ENCODE data around the gene OSBPL3.
A peak's percentile ranks its signal among the peaks of the same experiment; 100 is the strongest.

Gene OSBPL3

DNA sequence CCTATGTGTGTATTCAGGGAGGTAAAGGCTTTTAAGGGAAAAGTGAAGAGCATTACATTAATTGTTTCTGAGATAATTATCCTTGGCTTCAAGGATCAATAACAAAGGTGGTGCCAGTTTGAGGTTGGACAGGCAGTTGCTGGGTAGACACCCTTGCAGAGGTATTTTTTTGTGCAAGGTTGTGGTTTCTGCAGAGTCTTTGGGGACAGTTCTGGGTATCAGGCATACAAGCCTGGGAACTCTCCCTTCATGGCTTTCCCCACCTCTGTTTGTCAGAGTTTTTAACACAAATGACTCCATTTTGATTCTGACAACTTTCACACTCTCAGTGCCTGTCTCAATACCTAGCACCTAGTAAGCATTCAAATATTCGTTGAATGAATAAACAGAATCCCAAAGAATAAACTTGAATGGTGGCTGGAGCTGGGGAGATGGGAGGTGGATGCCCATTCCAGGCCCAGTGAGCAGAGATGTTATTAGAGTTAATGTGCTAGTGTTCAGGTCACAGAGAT is 7.4 kb upstream of the OSBPL3 start (continued):
- TF ChIP-seq, protein P1, sequence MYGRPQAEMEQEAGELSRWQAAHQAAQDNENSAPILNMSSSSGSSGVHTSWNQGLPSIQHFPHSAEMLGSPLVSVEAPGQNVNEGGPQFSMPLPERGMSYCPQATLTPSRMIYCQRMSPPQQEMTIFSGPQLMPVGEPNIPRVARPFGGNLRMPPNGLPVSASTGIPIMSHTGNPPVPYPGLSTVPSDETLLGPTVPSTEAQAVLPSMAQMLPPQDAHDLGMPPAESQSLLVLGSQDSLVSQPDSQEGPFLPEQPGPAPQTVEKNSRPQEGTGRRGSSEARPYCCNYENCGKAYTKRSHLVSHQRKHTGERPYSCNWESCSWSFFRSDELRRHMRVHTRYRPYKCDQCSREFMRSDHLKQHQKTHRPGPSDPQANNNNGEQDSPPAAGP (tag by site-specific recombination; IDR thresholded peaks at IDR 0.05), result no peak

DNA sequence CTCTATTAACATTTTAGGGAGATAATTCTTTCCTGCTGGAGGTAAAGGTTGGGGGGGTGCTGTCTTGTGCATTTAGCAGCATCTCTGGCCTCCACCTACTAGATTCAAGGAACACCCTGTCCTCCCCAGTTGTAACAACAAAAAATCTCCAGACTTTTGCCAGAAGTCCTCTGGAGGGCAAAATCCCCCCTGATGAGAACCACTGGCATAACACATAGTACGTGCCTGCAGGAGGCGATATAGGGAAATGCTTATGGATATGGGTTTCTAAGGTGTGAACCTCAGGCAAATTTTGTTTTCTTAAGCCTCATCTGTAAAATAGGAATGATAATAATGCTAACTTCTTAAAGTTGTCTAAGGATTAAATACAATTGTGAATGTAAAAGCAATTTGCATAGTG is 2.9 kb upstream of the OSBPL3 start:
- ChIA-PET POLR2A (no interaction called here), CTCF (interaction anchor here (0.7 to 2.6 kb wide), 12 partner anchors 9 to 575 kb away, joined by 3 to 18 read pairs (median 4); no protein-coding TSS in a partner anchor)
- no peak overlapping the region for H3K27ac ChIP-seq (ENCODE audit: extremely low read depth, low read depth, low read length)
- H3K4me1 ChIP-seq (ENCODE audit: control insufficient read depth, insufficient read depth, low read length), result no peaks in the 10 kb centered on the region; the same call in 1 of the 2 replicates
- no peak overlapping the region for H3K4me3 ChIP-seq (ENCODE audit: low read depth, low read length)
- no peaks in the 10 kb centered on the region for H3K36me3 ChIP-seq (ENCODE audit: control insufficient read depth in 2 of 2, insufficient read depth in 1 of 2, low read length in 2 of 2)
- TF ChIP-seq ZNF843 (tag by site-specific recombination; IDR thresholded peaks at IDR 0.05) (no peak), ZIC2 (tag by site-specific recombination; IDR thresholded peaks at IDR 0.05) (no peak)
- no peaks in the 10 kb centered on the region for H3K9me3 ChIP-seq (ENCODE audit: control insufficient read depth, insufficient read depth, low read depth, low read length)

DNA sequence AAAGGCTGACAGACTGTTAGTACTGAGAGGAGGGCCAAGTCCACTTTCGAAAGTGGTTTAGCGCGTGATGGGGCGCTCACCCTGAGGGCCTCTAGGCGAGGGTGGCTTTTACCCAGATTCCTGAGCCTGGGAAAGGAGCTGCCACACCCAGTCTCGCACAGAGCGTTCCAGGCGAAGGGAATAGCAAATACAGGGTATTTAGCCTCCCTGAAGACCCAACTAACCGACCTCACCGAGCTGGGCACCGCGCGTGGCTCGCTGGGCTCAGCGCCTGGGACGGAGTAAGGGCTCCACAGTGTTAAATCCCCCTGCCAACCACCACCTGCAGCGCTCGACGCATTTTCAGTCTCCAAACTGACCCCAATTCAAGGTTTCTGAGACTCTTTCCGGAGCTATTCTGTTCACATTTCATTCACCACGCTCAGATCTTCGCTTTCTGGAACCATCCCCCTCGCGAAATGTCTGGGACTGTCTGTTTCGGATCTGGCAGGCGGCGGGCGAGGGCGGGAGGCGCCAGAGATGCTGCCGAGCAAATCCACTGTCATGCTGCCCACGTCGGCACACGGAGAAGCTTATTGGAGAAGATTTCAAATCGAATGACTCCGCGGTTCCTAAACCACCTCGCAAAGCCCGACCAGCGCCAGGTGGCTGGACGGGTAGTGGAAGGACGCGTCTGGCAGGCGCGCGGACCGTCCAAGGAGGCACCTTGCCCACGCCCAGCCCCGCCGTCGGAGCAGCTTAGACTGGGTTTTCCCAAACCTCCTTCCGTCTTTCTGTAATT is 1.4 kb upstream of the OSBPL3 start:
- no peaks in the 10 kb centered on the region for H3K9me3 ChIP-seq (ENCODE audit: control insufficient read depth, insufficient read depth, low read depth, low read length)
- H3K27ac ChIP-seq (ENCODE audit: extremely low read depth, low read depth, low read length), result 0 out of 2 replicates have a peak overlapping the region, but pooled peaks have one; percentile 5
- H3K4me3 ChIP-seq (ENCODE audit: low read depth, low read length), result peak overlapping the region; percentile 3
- ChIA-PET CTCF (interaction anchor here (0.5 to 2.6 kb wide), 13 partner anchors 16 to 169 kb away, joined by 3 to 18 read pairs (median 4); no protein-coding TSS in a partner anchor), POLR2A (no interaction called here)
- peaks cover 2% of the 10 kb centered on the region; the same call in 1 of the 2 replicates for H3K4me1 ChIP-seq (ENCODE audit: control insufficient read depth, insufficient read depth, low read length)
- no peaks in the 10 kb centered on the region for H3K36me3 ChIP-seq (ENCODE audit: control insufficient read depth in 2 of 2, insufficient read depth in 1 of 2, low read length in 2 of 2)
- no peak for TF ChIP-seq ZNF311 (tag by site-specific recombination; IDR thresholded peaks at IDR 0.05; ENCODE audit: borderline replicate concordance)
- no peak for TF ChIP-seq ZXDB (tag by site-specific recombination; IDR thresholded peaks at IDR 0.05)
- TF ChIP-seq ZNF555 (tag by site-specific recombination; conservative IDR thresholded peaks at IDR 0.05), result no peak
- no peak for TF ChIP-seq SP3 (tag by site-specific recombination; IDR thresholded peaks at IDR 0.05)
- TF ChIP-seq, protein P2, sequence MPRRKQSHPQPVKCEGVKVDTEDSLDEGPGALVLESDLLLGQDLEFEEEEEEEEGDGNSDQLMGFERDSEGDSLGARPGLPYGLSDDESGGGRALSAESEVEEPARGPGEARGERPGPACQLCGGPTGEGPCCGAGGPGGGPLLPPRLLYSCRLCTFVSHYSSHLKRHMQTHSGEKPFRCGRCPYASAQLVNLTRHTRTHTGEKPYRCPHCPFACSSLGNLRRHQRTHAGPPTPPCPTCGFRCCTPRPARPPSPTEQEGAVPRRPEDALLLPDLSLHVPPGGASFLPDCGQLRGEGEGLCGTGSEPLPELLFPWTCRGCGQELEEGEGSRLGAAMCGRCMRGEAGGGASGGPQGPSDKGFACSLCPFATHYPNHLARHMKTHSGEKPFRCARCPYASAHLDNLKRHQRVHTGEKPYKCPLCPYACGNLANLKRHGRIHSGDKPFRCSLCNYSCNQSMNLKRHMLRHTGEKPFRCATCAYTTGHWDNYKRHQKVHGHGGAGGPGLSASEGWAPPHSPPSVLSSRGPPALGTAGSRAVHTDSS (tag by site-specific recombination; IDR thresholded peaks at IDR 0.05), result no peak
- TF ChIP-seq ZBTB44 (tag by site-specific recombination; IDR thresholded peaks at IDR 0.05), result no peak
- TF ChIP-seq ZNF837 (tag by site-specific recombination; IDR thresholded peaks at IDR 0.05), result no peak
- TF ChIP-seq ZNF391 (tag by site-specific recombination; IDR thresholded peaks at IDR 0.05; ENCODE audit: borderline replicate concordance, low read depth), result no peak
- no peak for TF ChIP-seq ZSCAN30 (tag by site-specific recombination; IDR thresholded peaks at IDR 0.05)
- TF ChIP-seq SP2 (tag by site-specific recombination; IDR thresholded peaks at IDR 0.05), result no peak
- TF ChIP-seq ZNF48 (tag by site-specific recombination; IDR thresholded peaks at IDR 0.05), result no peak
- no peak for TF ChIP-seq ZNF133 (tag by site-specific recombination; IDR thresholded peaks at IDR 0.05)
- TF ChIP-seq ZBTB20 (tag by site-specific recombination; IDR thresholded peaks at IDR 0.05), result no peak
- no peak for TF ChIP-seq ZNF398 (tag by site-specific recombination; IDR thresholded peaks at IDR 0.05)
- no peak for TF ChIP-seq ZNF404 (tag by site-specific recombination; IDR thresholded peaks at IDR 0.05)
- TF ChIP-seq ZNF302 (tag by site-specific recombination; IDR thresholded peaks at IDR 0.05; ENCODE audit: low read depth), result no peak
- TF ChIP-seq, protein P3, sequence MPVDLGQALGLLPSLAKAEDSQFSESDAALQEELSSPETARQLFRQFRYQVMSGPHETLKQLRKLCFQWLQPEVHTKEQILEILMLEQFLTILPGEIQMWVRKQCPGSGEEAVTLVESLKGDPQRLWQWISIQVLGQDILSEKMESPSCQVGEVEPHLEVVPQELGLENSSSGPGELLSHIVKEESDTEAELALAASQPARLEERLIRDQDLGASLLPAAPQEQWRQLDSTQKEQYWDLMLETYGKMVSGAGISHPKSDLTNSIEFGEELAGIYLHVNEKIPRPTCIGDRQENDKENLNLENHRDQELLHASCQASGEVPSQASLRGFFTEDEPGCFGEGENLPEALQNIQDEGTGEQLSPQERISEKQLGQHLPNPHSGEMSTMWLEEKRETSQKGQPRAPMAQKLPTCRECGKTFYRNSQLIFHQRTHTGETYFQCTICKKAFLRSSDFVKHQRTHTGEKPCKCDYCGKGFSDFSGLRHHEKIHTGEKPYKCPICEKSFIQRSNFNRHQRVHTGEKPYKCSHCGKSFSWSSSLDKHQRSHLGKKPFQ (tag by site-specific recombination; IDR thresholded peaks at IDR 0.05), result no peak
- no peak for TF ChIP-seq ZNF777 (tag by site-specific recombination; IDR thresholded peaks at IDR 0.05; ENCODE audit: borderline replicate concordance)
- TF ChIP-seq GLIS1 (tag by site-specific recombination; IDR thresholded peaks at IDR 0.05), result no peak
- TF ChIP-seq BCL6B (tag by site-specific recombination; IDR thresholded peaks at IDR 0.05), result no peak

Data from HEK293 (cell line).